Medulla oblongata (tissue), 1 donor: ENCODE data around the gene NACAD.
"Not testable (repeated sequence)": the region's sequence is repeated elsewhere in the genome, so short reads cannot be mapped to it uniquely, and the experiment has no call there.

ENCODE experiments used
- DNase-seq: peaks from one replicate; pipeline ENCODE4 v3.0.0-alpha.2; 2015; ENCODE audit errors: extremely low spot score

Gene NACAD

GRCh38 chr7:45117582-45117981 is 28.8 kb upstream of the NACAD start:
- no peak for DNase-seq

- no peak for DNase-seq
Measured at GRCh38 chr7:45116048-45116447, 27.3 kb upstream of the NACAD start.

GRCh38 chr7:45114926-45115325 is 26.2 kb upstream of the NACAD start:
- no peak for DNase-seq

GRCh38 chr7:45114257-45114656 is 25.5 kb upstream of the NACAD start:
- not testable (repeated sequence) for DNase-seq

- DNase-seq, result no peak
Measured at GRCh38 chr7:45112648-45113047, 23.9 kb upstream of the NACAD start.

- peak; percentile 98 for DNase-seq
Measured at GRCh38 chr7:45111298-45112223, 22.8 kb upstream of the NACAD start, which contains the start of gene TBRG4. TSS of gene TBRG4 (minus strand) at chr7:45111697. CDS start at chr7:45109237, 2,460 bp downstream.

GRCh38 chr7:45108863-45109262 is 20.1 kb upstream of the NACAD start:
- no peak for DNase-seq

- DNase-seq, result no peak
Measured at GRCh38 chr7:45107356-45107755, 18.6 kb upstream of the NACAD start.

GRCh38 chr7:45106820-45107219 is 18.1 kb upstream of the NACAD start:
- no peak for DNase-seq

GRCh38 chr7:45105588-45106188 is 16.9 kb upstream of the NACAD start:
- DNase-seq, result no peak

GRCh38 chr7:45104844-45105587 is 16.2 kb upstream of the NACAD start:
- DNase-seq, result no peak

GRCh38 chr7:45103958-45104843 is 15.4 kb upstream of the NACAD start:
- no peak for DNase-seq

- DNase-seq, result no peak
Measured at GRCh38 chr7:45102785-45103712, 14.3 kb upstream of the NACAD start.

- DNase-seq, result no peak
Measured at GRCh38 chr7:45101748-45102147, 13.0 kb upstream of the NACAD start.

GRCh38 chr7:45100761-45101480 is 12.2 kb upstream of the NACAD start:
- DNase-seq, result no peak

GRCh38 chr7:45099891-45100760 is 11.4 kb upstream of the NACAD start:
- no peak for DNase-seq

GRCh38 chr7:45098983-45099839 is 10.4 kb upstream of the NACAD start:
- DNase-seq, result no peak

GRCh38 chr7:45092931-45093235 is 4.1 kb upstream of the NACAD start:
- no peak for DNase-seq
